Neural cell (in vitro differentiated cells): Measurements from ENCODE around the gene P2RX3. TPM values are rescaled to one million over a fixed set of nuclear protein-coding genes. Genes with fewer than 3 reads are reported as not detected.

ENCODE experiments used
- H2AFZ ChIP-seq: fragments of 200-600, 300-800 bp; sonication (generic), shearing (Covaris generic); 2 replicates; pipeline ENCODE4 v1.6.0; 2014; ENCODE audit warnings: low read depth, mild to moderate bottlenecking, antibody characterized with exemption, low read length, moderate library complexity
- H3F3A ChIP-seq: fragments of 200-600 bp; shearing (Covaris generic); 2 replicates; pipeline ENCODE4 v1.6.1; 2016; ENCODE audit warnings: mild to moderate bottlenecking, moderate library complexity, mixed read lengths, antibody characterized with exemption, low read length; ENCODE audit not compliant: insufficient read depth, poor library complexity, severe bottlenecking
- H3K27ac ChIP-seq: fragments of 200-600, 300-800 bp; sonication (generic), shearing (Covaris generic); 2 replicates; pipeline ENCODE4 v1.5.1; 2014; ENCODE audit warnings: mild to moderate bottlenecking, low read length, moderate library complexity
- H3K27me3 ChIP-seq: fragments of 300-800, 200-600 bp; sonication (generic), shearing (Covaris generic); 2 replicates; pipeline ENCODE4 v1.6.0; 2014; ENCODE audit warnings: mild to moderate bottlenecking, low read depth, low read length, moderate library complexity; ENCODE audit not compliant: insufficient read depth
- H3K36me3 ChIP-seq: fragments of 300-800, 200-600 bp; sonication (generic), shearing (Covaris generic); 2 replicates; pipeline ENCODE4 v1.5.1; 2014; ENCODE audit warnings: mild to moderate bottlenecking, antibody characterized with exemption, low read length, moderate library complexity; ENCODE audit not compliant: insufficient read depth
- H3K4me2 ChIP-seq: fragments of 300-800, 200-600 bp; sonication (generic), shearing (Covaris generic); 2 replicates; pipeline ENCODE4 v1.6.0; 2014; ENCODE audit warnings: mild to moderate bottlenecking, low read length
- H3K4me3 ChIP-seq: fragments of 300-800, 200-600 bp; sonication (generic), shearing (Covaris generic); 2 replicates; pipeline ENCODE4 v1.5.1; 2014; ENCODE audit warnings: mild to moderate bottlenecking, low read length, moderate library complexity
- H3K79me2 ChIP-seq: fragments of 200-600 bp; shearing (Covaris generic); replicated peaks from 2 replicates; pipeline ENCODE4 v1.6.0; 2014; ENCODE audit warnings: mild to moderate bottlenecking, low read length, moderate library complexity; ENCODE audit not compliant: insufficient read depth
- H3K9ac ChIP-seq: fragments of 300-800, 200-600 bp; sonication (generic), shearing (Covaris generic); 2 replicates; pipeline ENCODE4 v1.6.1; 2016; ENCODE audit warnings: mild to moderate bottlenecking, low read length, mixed read lengths
- H3K9me2 ChIP-seq: fragments of 200-600 bp; shearing (Covaris generic); 2 replicates; pipeline ENCODE4 v1.6.1; 2016; ENCODE audit warnings: mild to moderate bottlenecking, low read length, mixed read lengths; ENCODE audit not compliant: insufficient read depth
- H3K9me3 ChIP-seq: fragments of 200-600, 300-800 bp; sonication (generic), shearing (Covaris generic); 2 replicates; pipeline ENCODE4 v1.6.1; 2016; ENCODE audit warnings: mild to moderate bottlenecking, mixed run types, low read length, moderate library complexity, mixed read lengths
- H4K20me1 ChIP-seq: fragments of 200-600 bp; shearing (Covaris generic); 2 replicates; pipeline ENCODE4 v1.6.1; 2016; ENCODE audit warnings: mild to moderate bottlenecking, mixed run types; ENCODE audit not compliant: insufficient read depth
- CTCF ChIP-seq: fragments of 450-650 bp; IDR thresholded peaks from 2 replicates; pipeline ENCODE4 v1.5.1; 2014; ENCODE audit warnings: antibody characterized with exemption, mild to moderate bottlenecking, moderate library complexity; ENCODE audit not compliant: poor library complexity, severe bottlenecking
- EP300 ChIP-seq: fragments of 450-650 bp; conservative IDR thresholded peaks from 2 replicates; pipeline ENCODE4 v1.6.1; 2014; ENCODE audit warnings: antibody characterized with exemption, mild to moderate bottlenecking, moderate library complexity; ENCODE audit not compliant: poor library complexity, severe bottlenecking
- EZH2 ChIP-seq: fragments of 200-600, 300-800 bp; shearing (Covaris generic), sonication (generic); IDR thresholded peaks from 2 replicates; pipeline ENCODE4 v1.6.1; 2014; ENCODE audit warnings: antibody characterized with exemption, low read length, borderline replicate concordance, mild to moderate bottlenecking; ENCODE audit not compliant: insufficient read depth, poor library complexity, severe bottlenecking
- MXI1 ChIP-seq: fragments of 450-650 bp; conservative IDR thresholded peaks from 2 replicates; pipeline ENCODE4 v1.6.1; 2014; ENCODE audit warnings: antibody characterized with exemption, mild to moderate bottlenecking; ENCODE audit not compliant: poor library complexity, severe bottlenecking
- POLR2AphosphoS5 ChIP-seq: IDR thresholded peaks from 2 replicates; pipeline ENCODE4 v1.6.1; 2012
- RAD21 ChIP-seq: fragments of 450-650 bp; conservative IDR thresholded peaks from 2 replicates; pipeline ENCODE4 v1.6.1; 2014; ENCODE audit warnings: antibody characterized with exemption, mild to moderate bottlenecking, moderate library complexity
- REST ChIP-seq: IDR thresholded peaks from 2 replicates; pipeline ENCODE4 v1.6.1; 2012; ENCODE audit warnings: borderline replicate concordance
- SMC3 ChIP-seq: fragments of 450-650 bp; conservative IDR thresholded peaks from 2 replicates; pipeline ENCODE4 v1.6.1; 2014; ENCODE audit warnings: antibody characterized with exemption, mild to moderate bottlenecking, moderate library complexity; ENCODE audit not compliant: poor library complexity
- TAF1 ChIP-seq: IDR thresholded peaks from 2 replicates; pipeline ENCODE4 v1.6.1; 2012; ENCODE audit warnings: low read depth
- polyA plus RNA-seq: library from polyadenylated mRNA; depleted of rRNA; stranded (reverse); fragments of >200 nt; gene quantifications from 2 replicates; pipeline ENCODE4 v1.2.3, GENCODE V29; 2014

P2RX3 gene
- polyA plus RNA-seq, 1 donor from 2014 or later, result not detected

- Histone ChIP-seq H3K27me3 (no peaks in the 10 kb centered on the region), H3K79me2 (peaks cover 7% of the 10 kb centered on the region), H2AFZ (no peak overlapping the region), H3K4me2 (no peak overlapping the region), H3K27ac (no peak overlapping the region), H3K9me3 (no peaks in the 10 kb centered on the region), H3K9me2 (no peaks in the 10 kb centered on the region), H3K9ac (peak overlapping the region; percentile 16), H3F3A (peaks cover 4% of the 10 kb centered on the region), H4K20me1 (no peaks in the 10 kb centered on the region), H3K4me3 (no peak overlapping the region), H3K36me3 (no peaks in the 10 kb centered on the region)
- TF ChIP-seq REST, result no peak
- no peak for TF ChIP-seq CTCF
- TF ChIP-seq EP300, result no peak
- no peak for TF ChIP-seq POLR2AphosphoS5
- no peak for TF ChIP-seq SMC3
- no peak for TF ChIP-seq MXI1
- no peak for TF ChIP-seq EZH2
- no peak for TF ChIP-seq RAD21
- no peak for TF ChIP-seq TAF1
These were observed 1.2 kb downstream of the P2RX3 start for GRCh38 chr11:57339328-57339727.

GRCh38 chr11:57340039-57340615, 2.0 kb downstream of the P2RX3 start:
- peaks cover 4% of the 10 kb centered on the region for H3F3A ChIP-seq
- no peaks in the 10 kb centered on the region for H3K9me3 ChIP-seq
- TF ChIP-seq EZH2 (no peak), EP300 (no peak), REST (no peak), CTCF (peak; percentile 50), POLR2AphosphoS5 (no peak), SMC3 (peak; percentile 13)
- H2AFZ ChIP-seq, result no peak overlapping the region
- H3K4me3 ChIP-seq, result peak overlapping the region; percentile 28
- no peak overlapping the region for H3K4me2 ChIP-seq
- H3K36me3 ChIP-seq, result no peaks in the 10 kb centered on the region
- H3K27ac ChIP-seq, result no peak overlapping the region
- H3K9ac ChIP-seq, result peak overlapping the region; percentile 23
- no peaks in the 10 kb centered on the region for H3K27me3 ChIP-seq
- H3K79me2 ChIP-seq, result no peaks in the 10 kb centered on the region
- H3K9me2 ChIP-seq, result no peaks in the 10 kb centered on the region
- H4K20me1 ChIP-seq, result no peaks in the 10 kb centered on the region
